ENCODE measurements around the gene COMP.

Gene COMP

DNA sequence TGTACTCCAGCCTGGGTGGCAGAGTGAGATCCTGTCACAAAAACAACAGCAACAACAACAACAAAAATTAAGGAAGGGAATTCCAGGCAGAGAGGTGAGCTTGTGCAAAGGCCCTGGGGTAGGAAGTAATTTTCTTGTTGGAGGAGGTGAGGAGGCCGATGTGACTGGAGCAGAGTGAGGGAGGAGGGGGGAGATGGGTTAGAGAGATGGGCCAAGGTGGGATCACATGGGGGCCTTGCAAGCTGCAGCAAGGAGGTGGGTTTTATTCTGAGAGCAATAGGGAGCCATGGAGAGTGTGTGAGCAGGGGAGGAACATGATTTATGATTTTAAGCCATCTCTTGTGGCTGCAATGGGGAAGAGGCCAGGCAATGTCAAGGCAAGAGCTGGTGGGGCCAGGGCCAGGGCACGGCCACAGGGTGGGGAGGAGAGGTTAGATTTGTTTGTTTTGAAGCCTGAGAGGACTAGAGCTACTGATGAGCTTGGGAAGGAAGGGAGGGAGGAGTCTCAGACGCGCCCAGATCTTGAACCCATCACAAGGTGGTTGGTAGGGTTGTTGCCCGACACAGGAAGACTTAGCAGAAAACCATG lies 12.5 kb upstream of the COMP start:
- DNase-seq = no peak

DNA sequence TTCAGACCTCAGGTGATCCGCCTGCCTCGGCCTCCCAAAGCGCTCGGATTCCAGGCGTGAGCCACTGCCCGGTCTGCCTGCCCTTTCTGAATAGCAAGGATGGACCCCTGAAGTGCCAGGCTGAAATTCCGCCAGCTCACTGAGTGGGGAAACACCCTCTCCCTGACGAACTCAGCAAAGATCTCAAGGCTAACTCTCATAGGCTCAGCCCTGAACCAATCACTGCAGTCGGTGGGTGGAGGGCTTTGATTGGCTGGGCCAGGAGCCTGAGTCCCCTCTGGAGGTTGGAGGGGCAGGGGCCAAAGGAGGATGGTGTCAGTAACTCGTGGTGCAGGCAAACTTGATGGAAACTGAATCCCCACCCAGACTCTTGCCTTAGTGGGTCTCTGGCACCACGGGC lies 11.2 kb upstream of the COMP start:
- DNase-seq = no peak

DNA sequence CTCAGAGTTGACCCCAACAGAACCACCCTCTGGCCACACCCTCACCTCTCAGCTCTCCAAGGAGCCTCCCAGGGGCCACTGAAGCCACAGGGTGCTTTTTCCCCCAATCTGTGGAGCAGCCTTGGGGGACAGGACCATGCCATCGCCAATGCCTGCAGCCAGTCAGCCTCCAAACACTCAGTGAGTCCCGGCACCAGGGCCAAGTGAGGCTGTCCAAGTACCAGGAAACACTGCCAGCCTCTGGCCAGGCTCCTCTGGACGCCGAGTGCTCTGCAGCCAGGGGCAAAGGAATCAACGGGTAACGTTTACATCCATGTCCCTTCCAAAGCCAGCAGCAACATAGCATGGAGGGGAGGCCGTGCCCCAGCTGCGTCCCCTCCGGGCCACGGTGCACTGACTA lies 9.5 kb upstream of the COMP start:
- no peak for DNase-seq

- no peak for DNase-seq
Measured at GRCh38 chr19:18800079-18800478, 9.0 kb upstream of the COMP start.

- DNase-seq = no peak
Measured at GRCh38 chr19:18799389-18799970, 8.4 kb upstream of the COMP start.

GRCh38 chr19:18798384-18799352 lies 7.6 kb upstream of the COMP start:
- no peak for DNase-seq

GRCh38 chr19:18796239-18796638 lies 5.1 kb upstream of the COMP start:
- DNase-seq = peak; percentile 41

GRCh38 chr19:18795540-18795939 lies 4.4 kb upstream of the COMP start:
- peak; percentile 53 for DNase-seq

GRCh38 chr19:18794692-18795091 lies 3.6 kb upstream of the COMP start:
- DNase-seq = no peak

DNA sequence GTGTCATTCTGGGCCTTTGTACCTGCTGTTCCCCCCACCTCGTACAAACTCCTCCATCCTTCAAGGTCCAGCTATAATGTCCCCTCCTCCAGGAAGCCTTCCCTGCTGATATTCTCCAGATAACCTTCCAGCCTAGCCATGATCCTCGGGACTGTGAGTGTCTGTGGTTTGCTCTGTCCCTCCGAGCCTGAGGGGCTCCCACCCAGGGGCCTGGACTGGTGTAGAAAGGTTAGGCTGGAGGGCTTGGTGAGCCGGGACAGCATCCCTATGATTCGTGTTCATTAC lies 2.9 kb upstream of the COMP start:
- no peak for DNase-seq

DNA sequence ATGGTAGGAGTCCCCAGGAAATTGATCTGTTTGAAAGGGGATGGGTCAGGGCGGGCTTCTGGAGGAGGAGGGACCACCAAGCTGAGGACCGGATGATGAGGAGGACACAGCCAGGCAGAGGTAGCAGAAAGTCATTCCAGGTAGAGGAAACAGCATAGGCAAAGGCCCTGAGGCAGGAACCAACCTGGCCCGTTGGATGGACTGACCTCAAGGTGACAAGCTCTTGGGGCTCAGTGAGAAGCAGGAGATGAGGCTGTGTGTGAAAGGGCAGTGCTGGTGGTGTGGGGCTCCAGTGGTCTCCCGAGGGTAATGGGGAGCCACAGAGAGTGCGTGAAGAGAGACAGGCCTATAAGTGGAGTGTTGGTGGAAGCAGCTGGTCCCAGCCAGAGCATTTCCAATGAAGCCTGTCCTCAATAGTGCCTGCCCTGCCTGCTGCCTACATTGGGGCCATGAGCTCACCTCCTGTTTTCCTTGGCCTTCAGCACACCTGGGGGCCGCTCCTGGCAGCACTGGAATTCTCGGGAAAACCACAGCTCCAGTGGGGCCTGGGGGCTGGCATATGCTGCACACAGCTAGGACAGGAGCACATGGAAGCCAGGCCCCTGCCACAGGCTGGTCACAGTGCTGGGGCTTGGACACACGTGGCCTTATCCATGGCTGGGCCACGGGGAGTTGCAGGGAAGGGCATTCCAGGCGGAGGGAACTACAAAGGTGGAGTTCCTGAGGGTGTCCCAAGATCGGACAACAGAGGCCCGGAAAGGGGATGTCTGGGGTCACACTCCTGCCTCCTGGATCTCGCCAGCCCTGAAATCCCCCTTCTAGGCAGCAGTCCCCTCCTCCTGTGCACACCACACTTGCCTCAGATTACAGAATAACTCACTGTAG lies 2.3 kb upstream of the COMP start:
- DNase-seq = no peak

DNA sequence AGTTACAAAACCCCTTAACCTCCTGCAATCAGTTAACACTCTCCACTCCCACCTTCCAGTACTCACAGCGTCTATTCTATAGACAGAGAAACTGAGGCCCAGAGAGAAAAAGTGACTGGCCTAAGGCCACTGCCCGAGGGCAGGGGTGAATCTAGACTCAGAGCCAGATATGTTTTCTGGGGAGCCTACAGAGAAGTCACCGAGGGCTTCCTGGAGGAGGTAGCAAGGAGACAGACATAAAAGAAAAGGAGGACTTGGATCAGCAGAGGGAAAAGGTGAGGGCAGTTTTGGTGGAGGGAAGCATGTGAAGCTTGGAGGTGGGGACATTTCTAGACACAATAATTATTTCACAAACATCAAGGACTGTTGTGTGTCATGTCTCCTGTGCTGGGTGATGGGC lies 1.6 kb upstream of the COMP start:
- no peak for DNase-seq

DNA sequence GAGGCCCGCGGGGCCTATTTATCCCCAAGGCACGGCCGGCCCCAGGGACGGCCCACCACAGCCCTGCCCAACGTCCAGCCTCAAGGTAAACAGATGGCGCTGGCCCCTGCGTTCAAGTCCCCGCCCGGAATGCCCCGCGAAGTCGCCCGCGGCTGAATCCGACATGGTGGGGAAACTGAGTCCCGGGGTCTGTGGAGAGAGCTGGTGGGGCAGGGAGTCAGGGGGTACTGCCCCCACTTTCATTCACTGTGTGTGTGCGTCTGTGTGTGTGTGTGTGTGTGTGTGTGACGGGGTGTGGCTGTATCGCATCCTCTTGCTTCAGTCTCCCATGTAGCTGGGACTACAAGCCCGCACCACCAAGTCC lies 192 bp upstream of the COMP start:
- no peak for DNase-seq

DNA sequence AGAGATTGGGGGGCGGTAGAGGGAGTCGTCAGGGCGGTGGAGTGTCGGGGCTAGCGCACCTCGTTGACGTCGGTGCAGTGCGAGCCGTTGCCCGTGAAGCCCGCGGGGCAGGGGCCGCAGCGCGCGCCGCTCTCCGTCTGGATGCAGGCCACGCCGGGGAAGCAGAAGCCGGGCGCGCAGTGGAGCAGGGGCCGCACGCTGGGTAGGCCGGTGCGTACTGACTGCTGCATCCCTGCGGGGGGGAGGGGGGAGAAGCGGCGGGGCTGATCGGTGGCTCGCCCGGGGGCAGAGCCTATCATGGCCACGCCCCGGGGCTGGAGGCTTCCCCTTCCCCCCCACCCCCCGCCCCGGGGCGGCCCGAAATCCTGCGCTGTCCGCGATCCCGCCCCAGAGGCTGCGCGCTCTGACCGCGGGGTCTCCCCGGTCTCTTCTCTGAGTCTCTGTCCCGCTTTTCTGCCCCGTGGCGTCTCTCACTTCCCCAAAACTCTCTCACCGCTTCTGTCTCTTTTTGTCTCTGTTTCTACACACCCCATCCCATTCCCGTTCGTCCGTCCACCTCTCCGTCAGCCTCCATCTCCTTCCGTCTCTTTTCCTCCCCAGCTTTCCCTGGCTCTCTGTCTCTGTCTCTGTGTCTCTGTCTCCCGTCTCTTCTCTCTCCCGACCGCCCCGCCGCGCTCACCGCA lies 1.1 kb downstream of the COMP start:
- DNase-seq = peak; percentile 33

DNA sequence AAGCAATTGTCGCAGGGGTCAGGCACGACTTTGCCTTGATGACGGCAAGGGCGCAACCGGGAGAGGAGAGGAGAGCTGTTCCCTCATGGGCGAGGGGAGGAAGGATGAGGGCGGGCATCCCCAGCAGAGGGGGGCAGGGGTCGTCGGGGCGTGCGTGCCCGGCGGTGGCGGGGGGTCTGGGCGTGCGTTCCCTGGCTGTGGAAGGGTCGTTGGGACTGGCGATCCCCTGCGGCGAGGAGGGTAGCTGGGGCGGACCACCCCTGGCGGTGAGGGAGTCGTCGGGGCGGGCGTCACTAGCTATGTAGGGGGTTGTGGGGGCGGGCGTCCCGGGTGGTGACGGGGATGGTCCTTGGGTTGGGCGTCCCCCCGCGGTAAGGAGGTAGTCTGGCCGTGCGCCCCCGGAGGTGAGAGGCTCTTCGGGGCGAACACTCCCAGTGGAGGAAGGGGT lies 1.7 kb downstream of the COMP start:
- DNase-seq = no peak

- DNase-seq = no peak
Measured at GRCh38 chr19:18788529-18789421, 2.3 kb downstream of the COMP start.

DNA sequence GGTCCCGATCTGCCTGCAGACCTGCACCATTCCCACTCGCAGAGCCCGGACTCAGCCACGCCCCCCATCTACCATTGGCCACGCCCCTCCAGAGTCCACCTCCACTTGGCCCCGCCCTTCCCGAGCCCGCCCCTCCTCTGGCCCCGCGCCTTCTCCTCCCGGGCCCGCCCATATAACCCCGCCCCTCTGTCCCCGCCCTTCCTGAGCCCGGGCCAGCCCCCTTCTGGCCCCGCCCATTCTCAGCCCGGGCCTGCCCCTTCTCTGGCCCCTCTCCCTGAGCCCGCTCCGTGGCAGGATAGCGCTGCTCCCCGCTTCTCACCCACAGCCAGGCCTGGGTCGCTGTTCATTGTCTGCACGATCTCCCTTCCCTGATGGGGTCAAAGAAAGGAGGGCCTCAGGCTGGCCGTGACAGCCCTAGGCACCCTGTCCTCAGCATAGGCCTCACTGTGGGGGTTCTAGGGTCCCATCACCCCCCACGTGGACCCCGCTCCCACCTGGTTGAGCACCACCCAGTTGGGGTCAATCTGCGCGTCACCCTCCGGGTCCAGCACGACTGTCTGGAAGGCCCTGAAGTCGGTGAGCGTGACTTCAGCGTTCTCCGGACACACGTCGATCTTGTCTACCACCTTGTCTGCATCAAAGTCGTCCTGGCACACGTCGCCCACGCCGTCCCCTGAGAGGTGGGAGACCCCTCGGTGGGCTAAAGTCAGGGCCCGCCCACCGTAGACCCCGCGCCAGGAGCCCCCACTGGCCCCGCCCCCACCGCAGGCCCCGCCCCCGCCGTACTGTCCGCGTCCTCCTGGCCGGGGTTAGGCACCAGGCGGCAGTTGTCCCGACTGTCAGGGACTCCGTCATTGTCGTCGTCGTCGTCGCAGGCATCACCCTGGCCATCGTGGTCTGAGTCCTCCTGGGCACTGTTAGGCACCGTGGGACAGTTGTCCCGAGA lies 5.7 kb downstream of the COMP start:
- peak; percentile 69 for DNase-seq

DNA sequence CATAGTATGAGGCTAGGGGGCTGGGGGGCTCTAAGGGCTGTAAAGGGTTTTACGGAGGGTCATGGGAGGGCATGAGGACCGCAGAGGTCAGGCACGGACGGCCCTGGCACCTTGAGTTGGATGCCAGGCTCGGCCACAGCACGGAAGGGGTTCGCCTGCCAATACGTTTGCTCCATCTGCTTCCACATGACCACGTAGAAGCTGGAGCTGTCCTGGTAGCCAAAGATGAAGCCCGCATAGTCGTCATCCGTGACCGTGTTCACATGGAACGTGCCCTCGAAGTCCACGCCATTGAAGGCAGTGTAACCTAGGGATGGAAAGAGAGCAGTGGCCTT lies 6.4 kb downstream of the COMP start:
- DNase-seq = no peak

DNA sequence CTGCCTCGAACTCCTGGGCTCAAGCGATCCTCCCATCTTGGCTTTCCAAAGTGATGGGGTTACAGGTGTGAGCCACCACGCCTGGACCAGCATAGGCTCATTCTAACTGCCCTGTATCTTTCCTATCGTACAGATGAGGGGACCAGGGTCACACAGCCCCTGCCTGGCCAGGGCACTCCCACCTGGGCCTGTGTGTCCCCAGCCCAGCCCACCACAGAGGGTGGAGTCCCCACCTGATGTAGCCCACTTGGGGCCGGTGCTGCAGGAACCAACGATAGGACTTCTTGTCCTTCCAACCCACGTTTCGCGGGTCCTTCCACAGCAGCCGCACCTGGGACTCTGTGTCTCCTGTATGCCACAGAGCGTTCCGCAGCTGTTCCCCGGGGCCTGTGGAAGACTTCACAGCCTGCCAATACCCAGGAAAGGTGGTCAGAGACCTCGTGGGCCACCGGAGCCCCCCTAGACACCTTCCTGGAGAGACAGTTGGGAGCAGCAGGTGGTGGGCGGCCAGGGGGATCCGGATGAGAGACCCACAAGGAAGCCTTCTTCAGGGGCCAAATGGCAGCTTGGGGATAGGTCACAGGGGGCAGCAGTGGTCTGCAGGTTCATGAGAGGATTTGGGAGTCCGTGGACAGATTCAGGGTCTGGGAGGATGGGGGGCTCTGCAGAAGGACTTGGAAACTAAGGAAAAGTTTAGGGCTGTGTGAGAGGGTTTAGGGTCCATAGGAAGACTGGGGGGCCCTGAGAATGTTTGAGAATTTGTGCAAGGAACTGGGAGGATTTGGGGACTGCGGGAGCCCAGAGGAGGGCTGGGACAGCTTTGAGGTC lies 6.9 kb downstream of the COMP start:
- no peak for DNase-seq
